HepG2 (cell line): ENCODE results near the gene SPAG7. TPM values are rescaled to one million over a fixed set of nuclear protein-coding genes. Genes with fewer than 3 reads are reported as not detected.

Experiments used
- ATAC-seq: fragments of 200-7000 bp; cut with Tn5 transposase; 3 replicates; pipeline ENCODE4 v1.9.1; 2020; ENCODE audit warnings: mild to moderate bottlenecking, moderate library complexity
- BruUV-seq: library from RNA; stranded (reverse); fragments of 400-500 nt; replicated peaks from 2 replicates; lab custom pipeline; 2021; lab: Mats Ljungman, UMichigan
- CTCF ChIA-PET: fragments of 300-600 bp; formaldehyde crosslinking; extraction: SDS; loops from one replicate; lab custom pipeline; 2021; ENCODE audit warnings: low total read pairs, inconsistent platforms, low intra/inter-chr PET ratio; lab: Yijun Ruan, JAX
- POLR2A ChIA-PET: fragments of 350-600 bp; sonication (Branson Sonifier 250); formaldehyde crosslinking; loops from one replicate; lab custom pipeline; 2020; ENCODE audit warnings: antibody characterized with exemption, inconsistent platforms; lab: Yijun Ruan, JAX
- DNase-seq: peaks from one replicate; pipeline ENCODE4 v3.0.0-alpha.2; 2015; ENCODE audit warnings: low spot score
- FAIRE-seq: peaks from 3 replicates; lab custom pipeline; 2011; peaks lifted over from hg19 to GRCh38; lab: Jason Lieb, UNC
- H2AFZ ChIP-seq: one replicate; pipeline ENCODE4 v1.6.1; 2011; ENCODE audit warnings: low read length, inconsistent platforms
- H3K27ac ChIP-seq: fragments of 300-600 bp; 3 replicates; pipeline ENCODE4 v1.8.0; 2011; ENCODE audit warnings: mixed run types, mild to moderate bottlenecking, mixed read lengths, low read length, inconsistent platforms; ENCODE audit not compliant: insufficient read depth; ENCODE audit errors: extremely low read length
- H3K27me3 ChIP-seq, 2 experiments: fragments of 200-600 bp in 1 of 2; 2 replicates in 1 of 2; 3 replicates in 1 of 2; pipeline versions ENCODE4 v1.6.0 to v1.8.0; 2011; ENCODE audit warnings: low read length in 2 of 2, mild to moderate bottlenecking in 2 of 2, moderate library complexity in 2 of 2, inconsistent platforms in 1 of 2; ENCODE audit not compliant: insufficient read depth in 2 of 2, control insufficient read depth in 1 of 2
- H3K36me3 ChIP-seq, 2 experiments: fragments of 200-600 bp in 1 of 2; replicated peaks in 1 of 2; 2 replicates in 1 of 2; 3 replicates in 1 of 2; pipeline versions ENCODE4 v1.5.1 to v1.8.0; 2011; ENCODE audit warnings: low read length in 2 of 2, inconsistent platforms in 1 of 2; ENCODE audit not compliant: insufficient read depth in 2 of 2, control insufficient read depth in 1 of 2
- H3K4me1 ChIP-seq: 2 replicates; pipeline ENCODE4 v1.5.1; 2012; ENCODE audit warnings: low read length, inconsistent platforms; ENCODE audit not compliant: insufficient read depth
- H3K4me2 ChIP-seq: 2 replicates; pipeline ENCODE4 v1.6.0; 2011; ENCODE audit warnings: low read depth, low read length, inconsistent platforms
- H3K4me3 ChIP-seq, 3 experiments: fragments of 200-600 bp in 1 of 3; sonication (generic), shearing (Covaris generic) in 1 of 3; replicated peaks in 1 of 3; 2 replicates each; pipeline ENCODE4 v1.5.1; 2011 to 2016; ENCODE audit warnings: low read length in 3 of 3, inconsistent platforms in 2 of 3, low read depth in 2 of 3, mild to moderate bottlenecking in 2 of 3, control low read depth in 1 of 3, mixed read lengths in 1 of 3; ENCODE audit not compliant: insufficient read depth in 1 of 3
- H3K79me2 ChIP-seq: one replicate; pipeline ENCODE4 v1.6.1; 2011; ENCODE audit warnings: low read length, inconsistent platforms; ENCODE audit not compliant: insufficient read depth
- H3K9ac ChIP-seq: 2 replicates; pipeline ENCODE4 v1.6.0; 2011; ENCODE audit warnings: mild to moderate bottlenecking, low read depth, low read length, inconsistent platforms; ENCODE audit not compliant: insufficient read depth
- H3K9me3 ChIP-seq: 2 replicates; pipeline ENCODE4 v1.5.1; 2012; ENCODE audit warnings: mild to moderate bottlenecking, low read length
- H4K20me1 ChIP-seq: 2 replicates; pipeline ENCODE4 v1.6.0; 2011; ENCODE audit warnings: inconsistent platforms, mild to moderate bottlenecking, low read length, moderate library complexity; ENCODE audit not compliant: insufficient read depth
- ATF7-NPFF ChIP-seq: sonication (generic); formaldehyde crosslinking; IDR thresholded peaks from 2 replicates; pipeline ENCODE4 v1.8.1; 2023; ENCODE audit warnings: mild to moderate bottlenecking, low read depth, missing genetic modification reagents, moderate library complexity
- CEBPB ChIP-seq: IDR thresholded peaks from 2 replicates; pipeline ENCODE4 v1.6.1; 2011; ENCODE audit warnings: low read depth, low read length, improper control_type of control experiment, borderline replicate concordance
- ETV5 ChIP-seq: IDR thresholded peaks from 2 replicates; pipeline ENCODE4 v1.6.1; 2018; ENCODE audit warnings: missing biosample characterization, missing genetic modification reagents, inconsistent platforms, borderline replicate concordance
- MAFG ChIP-seq: sonication (generic); formaldehyde crosslinking; IDR thresholded peaks from 2 replicates; pipeline ENCODE4 v1.5.1; 2020; ENCODE audit warnings: mild to moderate bottlenecking, missing genetic modification reagents
- NBN ChIP-seq: fragments of 450-650 bp; conservative IDR thresholded peaks from 2 replicates; pipeline ENCODE4 v1.6.1; 2017
- NCOA2 ChIP-seq: sonication (generic); formaldehyde crosslinking; IDR thresholded peaks from 2 replicates; pipeline ENCODE4 v1.8.0; 2022; ENCODE audit warnings: inconsistent platforms
- NONO ChIP-seq, 2 experiments: fragments of 450-650 bp in 1 of 2; sonication (generic) in 1 of 2; formaldehyde crosslinking in 1 of 2; IDR thresholded peaks in 1 of 2; conservative IDR thresholded peaks in 1 of 2; 2 replicates each; pipeline versions ENCODE4 v1.6.1 to v1.8.0; 2017 to 2022; ENCODE audit warnings: mild to moderate bottlenecking in 1 of 2, missing genetic modification reagents in 1 of 2, moderate library complexity in 1 of 2
- POLR2AphosphoS2 ChIP-seq: IDR thresholded peaks from 2 replicates; pipeline ENCODE4 v1.6.1; 2011; ENCODE audit warnings: low read depth, low read length, improper control_type of control experiment
- RELA ChIP-seq: sonication (generic); formaldehyde crosslinking; IDR thresholded peaks from 2 replicates; pipeline ENCODE4 v1.4.0; 2020; ENCODE audit warnings: missing genetic modification reagents
- REXO4 ChIP-seq: sonication (generic); formaldehyde crosslinking; IDR thresholded peaks from 2 replicates; pipeline ENCODE4 v1.8.0; 2022; ENCODE audit warnings: missing genetic modification reagents, mild to moderate bottlenecking, borderline replicate concordance
- ZFP37 ChIP-seq: sonication (generic); formaldehyde crosslinking; IDR thresholded peaks from 2 replicates; pipeline ENCODE4 v1.4.0; 2020; ENCODE audit warnings: missing genetic modification reagents, borderline replicate concordance
- ZFP62 ChIP-seq: sonication (generic); formaldehyde crosslinking; IDR thresholded peaks from 2 replicates; pipeline ENCODE4 v1.4.0; 2020; ENCODE audit warnings: missing genetic modification reagents
- ZNF333 ChIP-seq: sonication (generic); formaldehyde crosslinking; IDR thresholded peaks from 2 replicates; pipeline ENCODE4 v1.4.0; 2020; ENCODE audit warnings: mild to moderate bottlenecking, missing genetic modification reagents, borderline replicate concordance
- ZNF383 ChIP-seq: sonication (generic); formaldehyde crosslinking; IDR thresholded peaks from 2 replicates; pipeline ENCODE4 v1.4.0; 2020; ENCODE audit warnings: missing genetic modification reagents, mild to moderate bottlenecking, borderline replicate concordance
- WGBS: methylation state at CpG from one replicate; pipeline ENCODE4 v1.1.6; 2017; ENCODE audit warnings: low lambda C conversion rate; 5-methylcytosine and 5-hydroxymethylcytosine counted together
- in situ Hi-C: cut with HindIII; loops from 2 replicates; pipeline ENCODE4 v1.10.0; 2017; ENCODE audit warnings: low pct_unique_long_range_greater_than_20kb; ENCODE audit not compliant: extremely low pct_ligation_motif_present
- intact Hi-C: fragments of 100-400 bp; cut with micrococcal nuclease; formaldehyde crosslinking; loops from one replicate; pipeline ENCODE4 v1.10.0; 2022; ENCODE audit not compliant: unreplicated experiment
- polyA plus RNA-seq, 8 experiments: library from polyadenylated mRNA; depleted of rRNA in 3 of 8; stranded (reverse) in 7 of 8; unstranded in 1 of 8; fragments of >200 nt; fragmentation: Illumina TruSeq in 4 of 8; extraction: Trizol in 4 of 8; gene quantifications; 2 replicates each; pipeline versions ENCODE4 v1.2.1 to v1.2.3, GENCODE V29; 2011 to 2016; ENCODE audit warnings: low read depth in 4 of 8, missing spikeins in 1 of 8, mixed read lengths in 1 of 8; ENCODE audit not compliant: insufficient read depth in 1 of 8
- total RNA-seq, 5 experiments: library from RNA; depleted of rRNA; stranded (reverse); fragments of >200 nt; fragmentation: Illumina TruSeq; extraction: Trizol; gene quantifications; 2 replicates each; pipeline ENCODE4 v1.2.3, GENCODE V29; 2016; ENCODE audit warnings: low read depth in 1 of 5
- TF ChIP-seq, protein P1 (sequence below): fragments of 450-650 bp; IDR thresholded peaks from 2 replicates; pipeline ENCODE4 v1.6.1; 2017
- TF ChIP-seq, protein P2 (sequence below): sonication (generic); formaldehyde crosslinking; IDR thresholded peaks from 2 replicates; pipeline ENCODE4 v1.8.0; 2022; ENCODE audit warnings: low read depth, missing genetic modification reagents
- TF ChIP-seq, protein P3 (sequence below): IDR thresholded peaks from 2 replicates; pipeline ENCODE4 v1.6.1; 2016; ENCODE audit warnings: missing compliant biosample characterization, missing genetic modification reagents, borderline replicate concordance
- TF ChIP-seq, protein P4 (sequence below): sonication (generic); formaldehyde crosslinking; IDR thresholded peaks from 2 replicates; pipeline ENCODE4 v1.4.0; 2020; ENCODE audit warnings: missing genetic modification reagents

SPAG7 gene
- total and polyA plus RNA-seq, 2 of the 13 experiments (the other 11 are each of a cell fraction or from before 2014, with no cell fraction given), result 51.0 to 59.0 TPM

DNA sequence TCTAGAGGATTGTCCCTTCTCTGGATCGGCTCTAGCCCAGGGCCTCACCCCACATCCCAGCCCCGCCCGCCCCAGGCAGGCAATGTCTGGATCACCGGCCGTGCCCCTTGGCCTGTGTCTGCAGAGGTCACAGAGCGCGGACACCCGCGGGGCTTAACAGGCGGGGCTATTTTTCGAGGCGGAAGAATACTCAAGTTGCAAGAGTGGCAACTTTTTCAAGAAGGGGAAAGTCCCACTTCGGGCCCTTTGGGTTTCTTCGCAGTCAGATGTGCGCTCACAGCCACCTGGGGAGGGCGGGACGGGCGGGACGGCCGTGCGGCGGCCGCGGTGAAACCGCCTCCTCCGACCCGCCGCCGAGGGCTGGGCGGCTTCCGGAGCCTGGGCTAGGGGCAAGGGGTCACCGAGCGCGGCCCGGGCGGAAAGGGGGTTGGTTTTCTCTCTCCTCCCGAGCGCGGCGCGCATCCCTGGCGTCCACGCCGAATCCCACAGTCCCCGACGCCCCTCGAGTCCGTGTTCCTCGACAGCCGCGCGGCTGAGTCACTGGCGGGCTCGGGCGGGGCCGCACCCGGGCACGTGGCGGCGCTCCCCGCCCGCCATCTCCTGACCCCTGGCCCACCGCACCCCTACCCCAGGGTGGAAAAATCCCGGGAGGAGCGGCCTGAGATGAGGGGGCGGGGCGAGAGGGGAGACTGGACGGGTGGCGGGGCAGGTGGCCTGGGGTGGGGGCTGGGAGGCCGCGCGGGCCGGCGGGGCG lies 18.1 kb downstream of the SPAG7 start (continued):
- TF ChIP-seq ZFP37 (CRISPR knock-in tag), result no peak
- TF ChIP-seq ZNF383, result no peak
- TF ChIP-seq REXO4 (CRISPR knock-in tag), result no peak
- TF ChIP-seq NCOA2 (CRISPR knock-in tag), result no peak; the same call in 1 of the 2 replicates
- TF ChIP-seq, protein P1, sequence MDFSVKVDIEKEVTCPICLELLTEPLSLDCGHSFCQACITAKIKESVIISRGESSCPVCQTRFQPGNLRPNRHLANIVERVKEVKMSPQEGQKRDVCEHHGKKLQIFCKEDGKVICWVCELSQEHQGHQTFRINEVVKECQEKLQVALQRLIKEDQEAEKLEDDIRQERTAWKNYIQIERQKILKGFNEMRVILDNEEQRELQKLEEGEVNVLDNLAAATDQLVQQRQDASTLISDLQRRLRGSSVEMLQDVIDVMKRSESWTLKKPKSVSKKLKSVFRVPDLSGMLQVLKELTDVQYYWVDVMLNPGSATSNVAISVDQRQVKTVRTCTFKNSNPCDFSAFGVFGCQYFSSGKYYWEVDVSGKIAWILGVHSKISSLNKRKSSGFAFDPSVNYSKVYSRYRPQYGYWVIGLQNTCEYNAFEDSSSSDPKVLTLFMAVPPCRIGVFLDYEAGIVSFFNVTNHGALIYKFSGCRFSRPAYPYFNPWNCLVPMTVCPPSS, result no peak
- TF ChIP-seq RELA (CRISPR knock-in tag), result no peak
- TF ChIP-seq ZFP62 (CRISPR knock-in tag), result no peak
- TF ChIP-seq, protein P2, sequence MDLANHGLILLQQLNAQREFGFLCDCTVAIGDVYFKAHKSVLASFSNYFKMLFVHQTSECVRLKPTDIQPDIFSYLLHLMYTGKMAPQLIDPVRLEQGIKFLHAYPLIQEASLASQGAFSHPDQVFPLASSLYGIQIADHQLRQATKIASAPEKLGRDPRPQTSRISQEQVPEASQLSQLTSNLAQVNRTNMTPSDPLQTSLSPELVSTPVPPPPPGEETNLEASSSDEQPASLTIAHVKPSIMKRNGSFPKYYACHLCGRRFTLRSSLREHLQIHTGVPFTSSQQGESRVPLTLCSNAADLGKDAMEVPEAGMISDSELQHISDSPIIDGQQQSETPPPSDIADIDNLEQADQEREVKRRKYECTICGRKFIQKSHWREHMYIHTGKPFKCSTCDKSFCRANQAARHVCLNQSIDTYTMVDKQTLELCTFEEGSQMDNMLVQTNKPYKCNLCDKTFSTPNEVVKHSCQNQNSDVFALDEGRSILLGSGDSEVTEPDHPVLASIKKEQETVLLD (CRISPR knock-in tag), result no peak; the same call in 1 of the 2 replicates
- no peak for TF ChIP-seq CEBPB
- no peak for TF ChIP-seq POLR2AphosphoS2

DNA sequence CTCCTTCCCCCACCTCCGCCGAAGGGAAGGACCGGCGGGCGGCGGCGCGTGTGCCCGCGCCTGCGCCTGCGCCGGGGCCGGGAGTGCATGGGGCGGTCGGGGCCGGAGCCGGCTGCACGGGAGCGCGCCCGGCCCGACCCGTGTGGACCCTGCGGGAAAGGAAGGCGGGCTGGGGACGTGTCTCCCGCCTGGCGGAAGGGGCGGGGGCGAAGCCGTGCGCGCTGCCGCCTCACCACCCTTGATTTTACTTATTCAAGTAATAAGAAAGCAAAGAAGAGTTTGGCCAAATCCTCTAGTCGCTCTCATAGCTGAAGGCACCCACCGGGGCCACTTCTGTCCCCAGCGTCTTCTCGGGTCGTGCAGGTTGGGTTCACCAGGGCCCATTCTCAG lies 18.7 kb downstream of the SPAG7 start:
- in situ Hi-C loops (no loop called here), intact Hi-C loops (no loop called here)
- Histone ChIP-seq H3K79me2 (peaks cover 49% of the 10 kb centered on the region), H4K20me1 (peaks cover 33% of the 10 kb centered on the region), H2AFZ (no peak overlapping the region), H3K27me3 (no peaks in the 10 kb centered on the region; a peak in 1 of 5 replicates), H3K9me3 (no peaks in the 10 kb centered on the region), H3K9ac (peak overlapping the region; percentile 84), H3K4me3 (peak overlapping the region; percentile 70 to 100 (median 93)), H3K4me1 (peaks cover 59% of the 10 kb centered on the region), H3K36me3 (peaks cover 10 to 28% of the 10 kb centered on the region in 2 experiments), H3K4me2 (peak overlapping the region; percentile 84), H3K27ac (peak overlapping the region; percentile 99)
- ChIA-PET CTCF (no interaction called here), POLR2A (interaction anchor here (0.6 to 10.0 kb wide), 7 partner anchors 9 to 153 kb away, joined by 3 to 273 read pairs (median 9); partner anchors contain the start of genes INCA1, KIF1C, PSMB6 and RNF167)
- peak; percentile 82 for DNase-seq
- peak; percentile 62 for ATAC-seq
- BruUV-seq, result no TSS peak
- WGBS, result 1% methylated on average over 22 of the region's 40 CpGs
- no peak for FAIRE-seq
- TF ChIP-seq, protein P3, sequence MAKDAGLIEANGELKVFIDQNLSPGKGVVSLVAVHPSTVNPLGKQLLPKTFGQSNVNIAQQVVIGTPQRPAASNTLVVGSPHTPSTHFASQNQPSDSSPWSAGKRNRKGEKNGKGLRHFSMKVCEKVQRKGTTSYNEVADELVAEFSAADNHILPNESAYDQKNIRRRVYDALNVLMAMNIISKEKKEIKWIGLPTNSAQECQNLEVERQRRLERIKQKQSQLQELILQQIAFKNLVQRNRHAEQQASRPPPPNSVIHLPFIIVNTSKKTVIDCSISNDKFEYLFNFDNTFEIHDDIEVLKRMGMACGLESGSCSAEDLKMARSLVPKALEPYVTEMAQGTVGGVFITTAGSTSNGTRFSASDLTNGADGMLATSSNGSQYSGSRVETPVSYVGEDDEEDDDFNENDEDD, result peak; percentile 37; the same call in 1 of the 2 replicates
- TF ChIP-seq ETV5 (CRISPR knock-in tag) (peak; percentile 12; the same call in 1 of the 2 replicates), ZNF333 (CRISPR knock-in tag) (no peak), NONO (IDR thresholded peaks at IDR 0.05) (no peak), NONO (CRISPR knock-in tag; conservative IDR thresholded peaks at IDR 0.05) (no peak), MAFG (CRISPR knock-in tag) (no peak), ATF7-NPFF (no peak), NBN (no peak)
- TF ChIP-seq, protein P4, sequence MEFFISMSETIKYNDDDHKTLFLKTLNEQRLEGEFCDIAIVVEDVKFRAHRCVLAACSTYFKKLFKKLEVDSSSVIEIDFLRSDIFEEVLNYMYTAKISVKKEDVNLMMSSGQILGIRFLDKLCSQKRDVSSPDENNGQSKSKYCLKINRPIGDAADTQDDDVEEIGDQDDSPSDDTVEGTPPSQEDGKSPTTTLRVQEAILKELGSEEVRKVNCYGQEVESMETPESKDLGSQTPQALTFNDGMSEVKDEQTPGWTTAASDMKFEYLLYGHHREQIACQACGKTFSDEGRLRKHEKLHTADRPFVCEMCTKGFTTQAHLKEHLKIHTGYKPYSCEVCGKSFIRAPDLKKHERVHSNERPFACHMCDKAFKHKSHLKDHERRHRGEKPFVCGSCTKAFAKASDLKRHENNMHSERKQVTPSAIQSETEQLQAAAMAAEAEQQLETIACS (CRISPR knock-in tag), result peak; percentile 93
